ENCODE results near the gene DDX41. TPM values are rescaled to one million over a fixed set of nuclear protein-coding genes. Genes with fewer than 3 reads are reported as not detected.

The DDX41 gene
- total RNA-seq, 1 experiment from 2014 or later = 137 TPM

GRCh38 chr5:177477701-177478477 lies 38.9 kb downstream of the DDX41 start:
- Mint-ChIP-seq H3K4me1 (ENCODE audit: low read depth, unreplicated experiment) (peaks cover 26% of the 10 kb centered on the region), H3K27ac (ENCODE audit: unreplicated experiment) (peak overlapping the region; percentile 95), H3K4me3 (ENCODE audit: unreplicated experiment) (no peak overlapping the region), H3K9me3 (ENCODE audit: unreplicated experiment) (no peaks in the 10 kb centered on the region), H3K36me3 (ENCODE audit: insufficient read depth, unreplicated experiment) (peaks cover 21% of the 10 kb centered on the region), H3K27me3 (ENCODE audit: insufficient read depth, unreplicated experiment) (no peaks in the 10 kb centered on the region)
- H3K4me1 ChIP-seq = peaks cover 4% of the 10 kb centered on the region
- CTCF ChIA-PET = interaction anchor here (0.9 to 1.3 kb wide), 3 partner anchors 20 to 87 kb away, joined by 3 read pairs; no protein-coding TSS in a partner anchor
- no peak overlapping the region for H3K4me3 ChIP-seq (ENCODE audit: low read depth, low read length)
- no peak for DNase-seq
- BruUV-seq (replicated peaks) = no TSS peak
- no peak for TF ChIP-seq CTCF (IDR thresholded peaks at IDR 0.05; ENCODE audit: insufficient read depth in 1 of 2, low read depth in 1 of 2, low read length in 1 of 2, severe bottlenecking in 1 of 2, unreplicated experiment in 1 of 2)
- intact Hi-C loops (cut with micrococcal nuclease; ENCODE audit: unreplicated experiment) = no loop called here
- H3K36me3 ChIP-seq (ENCODE audit: control insufficient read depth, insufficient read depth, low read length) = no peaks in the 10 kb centered on the region
- POLR2A ChIA-PET = interaction anchor here (0.6 to 2.4 kb wide), 2 partner anchors 19 to 52 kb away, joined by 3 to 8 read pairs; partner anchors contain the start of genes GRK6 and PDLIM7
- H3K27me3 ChIP-seq (replicated peaks; ENCODE audit: control insufficient read depth, insufficient read depth, low read length) = no peaks in the 10 kb centered on the region
- H3K9me3 ChIP-seq = no peaks in the 10 kb centered on the region

GRCh38 chr5:177476531-177477233 lies 40.1 kb downstream of the DDX41 start:
- TF ChIP-seq CTCF (IDR thresholded peaks at IDR 0.05; ENCODE audit: insufficient read depth in 1 of 2, low read depth in 1 of 2, low read length in 1 of 2, severe bottlenecking in 1 of 2, unreplicated experiment in 1 of 2) = no peak
- no peaks in the 10 kb centered on the region for H3K9me3 ChIP-seq
- DNase-seq = no peak
- CTCF ChIA-PET = interaction anchor here (1.0 to 1.3 kb wide), 2 partner anchors 19 to 86 kb away, joined by 3 read pairs; no protein-coding TSS in a partner anchor
- Mint-ChIP-seq H3K27me3 (ENCODE audit: insufficient read depth, unreplicated experiment) (no peaks in the 10 kb centered on the region), H3K4me3 (ENCODE audit: unreplicated experiment) (no peak overlapping the region), H3K27ac (ENCODE audit: unreplicated experiment) (no peak overlapping the region), H3K36me3 (ENCODE audit: insufficient read depth, unreplicated experiment) (peaks cover 23% of the 10 kb centered on the region), H3K9me3 (ENCODE audit: unreplicated experiment) (no peaks in the 10 kb centered on the region), H3K4me1 (ENCODE audit: low read depth, unreplicated experiment) (peaks cover 26% of the 10 kb centered on the region)
- peaks cover 12% of the 10 kb centered on the region for H3K4me1 ChIP-seq
- H3K27me3 ChIP-seq (replicated peaks; ENCODE audit: control insufficient read depth, insufficient read depth, low read length) = no peaks in the 10 kb centered on the region
- POLR2A ChIA-PET = interaction anchor here (2.4 kb wide), 1 partner anchor 20 kb away, joined by 8 read pairs; the partner anchor contains the start of gene PDLIM7
- BruUV-seq (replicated peaks) = no TSS peak
- H3K36me3 ChIP-seq (ENCODE audit: control insufficient read depth, insufficient read depth, low read length) = no peaks in the 10 kb centered on the region
- intact Hi-C loops (cut with micrococcal nuclease; ENCODE audit: unreplicated experiment) = no loop called here
- no peak overlapping the region for H3K4me3 ChIP-seq (ENCODE audit: low read depth, low read length)

Measured in Caco-2 (cell line).